Stimulated activated CD8-positive, alpha-beta memory T cell treated with anti-CD3 and anti-CD28 coated beads, Interleukin-7, amount 100 ng/mL, for 1 hour (primary cell): ENCODE data around the gene CFAP57.

Experiments used
- DNase-seq, 2 donors: peaks; one replicate each; pipeline ENCODE4 v3.0.0-alpha.2; 2020; ENCODE audit warnings: low read depth in 2 of 2

CFAP57 gene

GRCh38 chr1:43277116-43277876, 105.2 kb downstream of the CFAP57 start:
- DNase-seq = no peak

GRCh38 chr1:43279161-43279560, 107.0 kb downstream of the CFAP57 start:
- DNase-seq = no peak

DNA sequence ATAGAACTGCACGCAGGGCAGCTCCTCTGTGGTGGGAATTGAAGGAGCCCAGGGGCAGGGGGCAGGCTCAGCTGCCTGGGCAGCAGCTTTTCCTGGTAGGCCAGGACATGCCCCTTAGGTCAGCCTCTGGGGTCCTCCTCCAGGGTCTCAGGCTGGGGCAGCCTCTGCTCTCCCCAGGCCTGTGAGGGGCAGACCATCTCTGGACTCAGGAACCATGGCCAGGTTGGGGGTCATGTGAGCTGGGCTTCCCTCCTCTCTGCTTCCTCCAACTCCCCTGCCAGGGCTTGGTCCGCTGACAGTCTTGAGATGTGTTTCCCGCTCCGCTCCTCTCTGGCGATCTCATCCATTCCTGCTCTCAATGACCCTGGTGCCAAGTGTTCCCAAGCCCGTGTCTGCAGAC, 107.5 kb downstream of the CFAP57 start:
- no peak for DNase-seq

- no peak for DNase-seq
Measured at GRCh38 chr1:43280692-43281091, 108.6 kb downstream of the CFAP57 start.

GRCh38 chr1:43282220-43283195, 110.4 kb downstream of the CFAP57 start:
- no peak for DNase-seq

DNA sequence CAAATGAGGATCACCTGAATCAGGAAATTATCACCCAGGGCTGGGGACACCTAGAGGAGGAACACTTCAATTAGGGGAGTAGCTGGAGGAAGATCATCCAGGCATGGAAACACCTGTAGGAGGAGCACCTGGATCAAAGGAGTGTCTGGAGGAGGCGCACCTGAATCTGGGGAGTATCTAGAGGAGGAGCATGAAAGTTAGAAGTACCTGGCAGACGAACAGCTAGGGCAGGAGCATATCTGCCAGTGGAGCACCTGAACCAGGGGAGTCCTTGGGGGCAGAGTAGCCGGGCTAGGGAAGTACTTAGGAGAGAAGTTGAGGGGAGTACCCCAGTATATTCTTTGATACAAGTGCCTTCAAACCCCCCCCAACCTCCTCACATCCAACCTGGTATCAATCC, 111.9 kb downstream of the CFAP57 start:
- DNase-seq = no peak

DNA sequence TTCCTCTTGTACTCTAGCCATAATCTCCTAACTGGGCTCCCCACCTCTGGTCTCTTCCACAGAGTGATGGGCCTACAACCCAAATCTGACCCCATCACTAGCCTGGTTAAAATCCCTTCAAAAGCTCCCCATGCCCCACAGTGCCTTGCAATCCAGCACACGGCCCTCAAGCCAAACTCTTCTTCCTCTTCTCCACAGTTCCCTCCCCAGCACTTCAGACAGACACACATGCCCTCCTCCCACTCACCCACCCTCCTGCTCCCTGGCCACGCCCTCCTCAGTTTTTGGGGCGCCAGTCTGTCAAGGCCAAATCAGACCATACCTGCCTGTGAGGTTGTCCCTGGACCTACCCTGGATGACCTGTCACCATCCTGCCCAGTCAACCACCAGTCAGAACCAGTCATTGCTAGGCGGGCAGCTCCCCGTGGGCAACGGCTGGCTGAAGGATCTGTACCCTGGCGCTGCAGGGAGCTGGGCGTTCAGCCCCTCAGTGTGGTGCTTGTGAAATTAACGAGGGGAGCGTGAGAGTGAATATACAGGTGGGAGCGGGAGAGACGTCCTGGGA, 112.5 kb downstream of the CFAP57 start:
- no peak for DNase-seq

- no peak for DNase-seq
Measured at GRCh38 chr1:43285269-43285990, 113.3 kb downstream of the CFAP57 start, which contains the start of gene C1orf210. Gene C1orf210, minus strand, starts transcription at chr1:43285581. Its CDS starts 2,311 bp downstream, at chr1:43283270.

DNA sequence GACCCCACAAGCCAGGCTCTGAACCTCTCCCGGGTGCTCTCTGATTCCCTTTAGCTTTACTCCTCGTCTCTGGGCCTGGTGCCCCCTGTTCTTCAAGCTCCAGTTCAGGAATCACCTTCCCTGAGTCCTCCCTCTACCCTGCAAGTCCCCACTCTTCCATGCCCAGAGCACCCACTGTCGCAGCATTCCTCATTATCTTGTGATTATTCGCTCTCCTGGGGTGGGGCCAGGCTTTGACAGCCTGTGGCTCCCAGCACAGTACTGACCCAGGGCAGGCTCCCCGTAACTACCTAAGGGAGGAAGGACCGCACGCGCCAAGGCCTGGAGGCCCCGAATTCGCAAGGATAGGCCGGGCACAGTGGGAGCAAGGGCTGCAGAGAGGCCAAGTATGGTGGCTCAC, 114.0 kb downstream of the CFAP57 start:
- no peak for DNase-seq

DNA sequence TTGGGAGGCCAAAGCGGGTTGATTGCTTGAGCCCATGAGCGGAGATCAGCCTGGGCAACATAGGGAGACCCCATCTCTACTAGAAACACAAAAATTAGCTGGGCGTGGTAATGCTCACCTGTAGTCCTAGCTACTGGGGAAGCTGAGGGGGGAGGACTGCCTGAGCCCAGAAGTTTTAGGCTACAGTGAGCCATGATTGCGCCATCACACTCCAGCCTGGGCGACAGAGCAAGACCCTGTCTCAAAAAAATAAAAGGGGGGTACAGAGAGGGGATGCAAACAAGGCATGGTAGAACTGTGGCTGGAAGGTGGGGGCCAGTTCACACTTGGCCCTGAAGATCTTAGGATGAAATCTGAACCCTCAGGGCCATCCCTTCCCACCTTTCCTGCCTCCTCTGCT, 114.4 kb downstream of the CFAP57 start:
- DNase-seq = no peak

GRCh38 chr1:43288058-43288784, 116.1 kb downstream of the CFAP57 start:
- no peak for DNase-seq

DNA sequence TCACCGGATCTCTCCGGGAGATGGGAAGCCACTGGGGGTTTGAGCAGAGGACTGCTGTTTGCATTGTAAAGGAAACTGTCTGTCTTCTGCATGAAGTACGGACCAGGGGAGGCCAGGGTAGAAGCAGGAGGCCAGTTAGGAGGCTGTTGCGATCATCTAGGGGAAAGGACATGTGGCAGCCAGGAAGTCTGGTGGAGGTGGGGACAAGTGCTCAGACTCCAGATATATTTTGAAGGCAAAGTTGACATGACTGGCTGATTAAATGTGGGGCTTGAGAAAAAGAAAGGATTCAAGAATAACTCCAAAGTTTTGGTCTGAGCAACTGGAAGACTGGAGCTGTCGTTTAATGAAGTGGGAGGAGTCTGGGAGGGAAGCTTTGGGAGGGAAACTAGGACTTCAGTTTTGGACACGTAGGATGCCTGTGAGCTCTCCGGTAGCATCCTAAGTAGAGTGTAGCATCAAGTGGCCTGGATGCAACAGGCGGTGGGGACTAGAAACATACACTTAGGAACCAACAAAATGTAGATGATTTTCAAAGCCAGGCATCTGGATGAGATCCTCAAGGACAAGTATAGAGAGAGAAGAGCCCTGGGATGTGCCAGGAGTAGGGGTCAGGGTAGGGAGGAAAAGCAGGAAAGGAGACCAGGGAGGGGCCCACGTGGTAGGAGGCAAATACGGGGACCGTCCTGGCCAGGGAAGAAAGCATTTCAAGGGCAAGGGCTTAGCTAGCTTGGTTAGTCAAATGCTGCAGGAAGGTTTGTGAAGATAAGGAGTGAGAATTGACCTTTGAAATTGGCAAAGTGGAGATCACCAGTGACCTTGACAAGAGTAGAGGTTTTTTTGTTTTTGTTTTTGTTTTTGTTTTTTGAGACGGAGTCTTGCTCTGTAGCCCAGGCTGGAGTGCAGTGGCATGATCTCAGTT, 116.9 kb downstream of the CFAP57 start:
- DNase-seq = no peak

DNA sequence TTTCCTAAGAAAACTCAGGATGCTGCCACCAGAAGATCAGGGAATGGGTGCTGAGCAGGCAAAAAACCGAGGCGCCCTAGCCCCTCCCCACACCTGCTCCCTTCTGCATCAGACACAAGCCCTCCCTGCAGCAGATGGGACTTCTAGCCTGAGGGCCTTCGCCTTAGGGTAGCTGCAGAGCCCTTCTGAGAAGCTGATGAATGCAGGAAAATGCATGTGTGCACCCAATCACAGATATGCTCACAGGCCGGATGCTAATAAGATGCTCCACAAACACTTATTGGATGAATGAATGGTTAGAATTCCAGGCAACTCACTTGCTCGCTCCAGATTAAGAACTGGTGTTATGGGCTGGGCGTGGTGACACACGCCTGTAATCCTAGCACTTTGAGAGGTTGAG, 120.1 kb downstream of the CFAP57 start:
- no peak for DNase-seq

GRCh38 chr1:43292679-43293078, 120.5 kb downstream of the CFAP57 start:
- no peak for DNase-seq

GRCh38 chr1:43293176-43293575, 121.0 kb downstream of the CFAP57 start:
- no peak for DNase-seq

- DNase-seq = no peak
Measured at GRCh38 chr1:43293896-43294760, 122.0 kb downstream of the CFAP57 start.

GRCh38 chr1:43294761-43295160, 122.6 kb downstream of the CFAP57 start:
- no peak for DNase-seq

DNA sequence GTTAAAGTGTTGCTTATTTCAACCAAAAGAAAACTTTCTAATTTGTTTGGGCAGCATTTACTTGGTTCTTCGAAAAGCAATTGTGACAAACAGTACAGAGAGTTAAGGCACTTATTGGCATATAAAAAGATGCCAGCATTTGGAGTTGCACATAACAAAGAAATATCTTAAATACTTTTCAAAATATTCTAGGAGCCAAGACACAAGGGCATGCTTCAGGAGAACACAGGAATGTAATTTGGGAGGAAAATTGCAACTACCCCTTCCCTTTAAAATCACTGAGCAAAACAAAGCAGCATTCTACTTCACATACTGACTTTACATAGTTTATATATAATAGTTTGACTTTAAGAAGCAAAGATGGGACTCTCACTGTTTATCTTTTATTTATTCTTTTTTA, 124.1 kb downstream of the CFAP57 start:
- no peak for DNase-seq

- DNase-seq = no peak
Measured at GRCh38 chr1:43298055-43298454, 125.9 kb downstream of the CFAP57 start.
